Loucy (cell line): Measurements from ENCODE around the gene TET2.

Source experiments
- H2AFZ ChIP-seq: fragments of 200-600 bp; sonication (generic); 2 replicates; pipeline ENCODE4 v1.6.0; 2016; ENCODE audit warnings: antibody characterized with exemption, mild to moderate bottlenecking, low read length, moderate library complexity
- H3F3A ChIP-seq: fragments of 200-600 bp; 2 replicates; pipeline ENCODE4 v1.6.0; 2016; ENCODE audit warnings: antibody characterized with exemption, low read depth, mild to moderate bottlenecking
- H3K27me3 ChIP-seq: fragments of 200-600 bp; sonication (generic); 2 replicates; pipeline ENCODE4 v1.6.1; 2014; ENCODE audit warnings: low read length, mild to moderate bottlenecking; ENCODE audit not compliant: insufficient read depth, poor library complexity, severe bottlenecking
- H3K36me3 ChIP-seq: fragments of 200-600 bp; sonication (generic); 2 replicates; pipeline ENCODE4 v1.6.1; 2016; ENCODE audit warnings: low read length; ENCODE audit not compliant: insufficient read depth
- H3K4me1 ChIP-seq: fragments of 200-600 bp; sonication (generic); 2 replicates; pipeline ENCODE4 v1.5.1; 2014; ENCODE audit warnings: low read length, mild to moderate bottlenecking; ENCODE audit not compliant: insufficient read depth, poor library complexity, severe bottlenecking
- H3K4me2 ChIP-seq: fragments of 200-600 bp; sonication (generic); 2 replicates; pipeline ENCODE4 v1.6.0; 2014; ENCODE audit warnings: antibody characterized with exemption, low read length, low read depth, mild to moderate bottlenecking; ENCODE audit not compliant: poor library complexity, severe bottlenecking
- H3K4me3 ChIP-seq: fragments of 200-600 bp; sonication (generic); 2 replicates; pipeline ENCODE4 v1.5.1; 2014; ENCODE audit warnings: low read length, mild to moderate bottlenecking, mixed read lengths; ENCODE audit not compliant: poor library complexity, severe bottlenecking
- H3K79me2 ChIP-seq: fragments of 200-600 bp; sonication (generic); 2 replicates; pipeline ENCODE4 v1.6.1; 2014; ENCODE audit warnings: low read length; ENCODE audit not compliant: insufficient read depth
- H3K9ac ChIP-seq: fragments of 200-600 bp; sonication (generic); 2 replicates; pipeline ENCODE4 v1.6.0; 2014; ENCODE audit warnings: mild to moderate bottlenecking, low read depth, low read length, moderate library complexity; ENCODE audit not compliant: poor library complexity, severe bottlenecking
- H3K9me2 ChIP-seq: fragments of 200-600 bp; sonication (generic); replicated peaks from 2 replicates; pipeline ENCODE4 v1.6.1; 2016; ENCODE audit warnings: low read depth, low read length, mixed read lengths
- H3K9me3 ChIP-seq: fragments of 200-600 bp; sonication (generic); 2 replicates; pipeline ENCODE4 v1.6.1; 2014; ENCODE audit warnings: mild to moderate bottlenecking, antibody characterized with exemption, low read length, low read depth; ENCODE audit not compliant: insufficient read depth
- H4K20me1 ChIP-seq: fragments of 200-600 bp; sonication (generic); 2 replicates; pipeline ENCODE4 v1.6.0; 2014; ENCODE audit warnings: antibody characterized with exemption, low read length, mild to moderate bottlenecking; ENCODE audit not compliant: insufficient read depth, poor library complexity, severe bottlenecking
- CTCF ChIP-seq: fragments of 200-600 bp; sonication (generic); conservative IDR thresholded peaks from 2 replicates; pipeline ENCODE4 v1.5.1; 2014; ENCODE audit warnings: mild to moderate bottlenecking, antibody characterized with exemption, low read length
- EZH2phosphoT487 ChIP-seq: fragments of 200-600 bp; IDR thresholded peaks from 2 replicates; pipeline ENCODE4 v1.6.1; 2018; ENCODE audit warnings: antibody characterized with exemption, mild to moderate bottlenecking, moderate library complexity, borderline replicate concordance

TET2 gene

GRCh38 chr4:105107095-105107856, 39.4 kb upstream of the TET2 start:
- no peaks in the 10 kb centered on the region for H3K79me2 ChIP-seq
- no peaks in the 10 kb centered on the region for H4K20me1 ChIP-seq
- H3K4me3 ChIP-seq, result no peak overlapping the region
- H3K9me2 ChIP-seq, result no peaks in the 10 kb centered on the region
- no peaks in the 10 kb centered on the region for H3F3A ChIP-seq
- no peak for TF ChIP-seq CTCF
- TF ChIP-seq EZH2phosphoT487, result no peak
- H3K9me3 ChIP-seq, result no peaks in the 10 kb centered on the region
- H3K27me3 ChIP-seq, result no peaks in the 10 kb centered on the region
- no peak overlapping the region for H2AFZ ChIP-seq
- H3K9ac ChIP-seq, result no peak overlapping the region
- H3K36me3 ChIP-seq, result no peaks in the 10 kb centered on the region
- H3K4me1 ChIP-seq, result no peaks in the 10 kb centered on the region
- no peak overlapping the region for H3K4me2 ChIP-seq

- H3K4me2 ChIP-seq, result no peak overlapping the region
- no peaks in the 10 kb centered on the region for H3K9me3 ChIP-seq
- H3K9ac ChIP-seq, result no peak overlapping the region
- no peaks in the 10 kb centered on the region for H3K4me1 ChIP-seq
- H2AFZ ChIP-seq, result no peak overlapping the region
- H3K36me3 ChIP-seq, result no peaks in the 10 kb centered on the region
- TF ChIP-seq EZH2phosphoT487, result no peak
- TF ChIP-seq CTCF, result no peak
- no peaks in the 10 kb centered on the region for H3K9me2 ChIP-seq
- no peaks in the 10 kb centered on the region for H3K27me3 ChIP-seq
- no peaks in the 10 kb centered on the region for H3K79me2 ChIP-seq
- no peaks in the 10 kb centered on the region for H4K20me1 ChIP-seq
- H3F3A ChIP-seq, result no peaks in the 10 kb centered on the region
- no peak overlapping the region for H3K4me3 ChIP-seq
Observed at GRCh38 chr4:105108971-105109370, 37.7 kb upstream of the TET2 start.

GRCh38 chr4:105112274-105112673, 34.4 kb upstream of the TET2 start:
- Histone ChIP-seq H2AFZ (no peak overlapping the region), H3K36me3 (no peaks in the 10 kb centered on the region), H3K79me2 (no peaks in the 10 kb centered on the region), H3K9ac (no peak overlapping the region), H3K4me2 (no peak overlapping the region), H3K4me3 (no peak overlapping the region), H4K20me1 (no peaks in the 10 kb centered on the region), H3K27me3 (no peaks in the 10 kb centered on the region), H3K9me2 (no peaks in the 10 kb centered on the region), H3K4me1 (no peaks in the 10 kb centered on the region), H3F3A (no peaks in the 10 kb centered on the region), H3K9me3 (no peaks in the 10 kb centered on the region)
- TF ChIP-seq CTCF, result no peak
- TF ChIP-seq EZH2phosphoT487, result no peak
